ENCODE measurements around the gene DNAJC17.

The DNAJC17 gene

DNA sequence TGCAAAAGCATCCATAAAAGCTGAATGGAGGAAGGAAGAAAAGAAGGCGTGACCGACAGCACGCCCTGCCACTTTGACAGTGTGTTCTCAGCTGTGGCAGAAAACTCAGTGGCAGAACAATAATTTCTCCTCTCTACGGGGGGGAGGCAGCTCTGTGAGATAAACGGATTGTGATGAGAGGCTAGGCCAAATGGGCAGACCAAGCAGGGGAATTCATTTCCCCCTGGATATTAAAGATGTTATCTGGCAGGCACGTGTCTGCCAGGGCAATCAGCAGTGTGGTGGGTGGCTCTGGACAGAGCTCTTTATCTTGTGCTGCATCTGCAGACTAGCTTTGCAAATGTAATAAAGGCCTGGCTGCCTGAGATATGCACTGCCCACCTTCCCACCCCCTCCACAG is 50.3 kb downstream of the DNAJC17 start:
- Mint-ChIP-seq H3K27ac (no peak overlapping the region), H3K4me3 (peak overlapping the region; percentile 28), H3K27me3 (no peaks in the 10 kb centered on the region), H3K4me1 (peaks cover 3% of the 10 kb centered on the region), H3K36me3 (peaks cover 2% of the 10 kb centered on the region), H3K9me3 (no peaks in the 10 kb centered on the region)
- ATAC-seq (ENCODE audit: low read depth) (no peak), DNase-seq (ENCODE audit: low spot score in 2 of 2) (no peak)

DNA sequence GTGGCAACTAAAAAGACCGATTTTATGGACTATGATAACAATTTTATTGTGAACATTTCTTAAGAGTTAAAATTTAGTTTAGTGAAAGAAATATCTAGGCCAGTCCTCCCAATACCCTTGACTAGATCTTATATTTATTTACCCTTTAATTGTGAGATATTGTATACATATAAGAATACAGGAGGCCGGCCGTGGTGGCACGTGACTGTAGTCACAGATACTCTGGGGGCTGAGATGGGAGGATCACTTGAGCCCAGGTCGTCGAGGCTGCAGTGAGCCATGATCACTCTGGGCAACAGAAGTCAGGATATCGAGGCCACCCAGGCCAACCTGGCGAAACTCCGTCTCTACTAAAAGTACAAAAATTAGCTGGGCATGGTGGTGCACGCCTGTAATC is 51.5 kb downstream of the DNAJC17 start:
- Mint-ChIP-seq H3K27ac (peak overlapping the region; percentile 90), H3K27me3 (no peaks in the 10 kb centered on the region), H3K4me1 (peaks cover 3% of the 10 kb centered on the region), H3K4me3 (peak overlapping the region; percentile 93), H3K36me3 (peaks cover 9% of the 10 kb centered on the region), H3K9me3 (no peaks in the 10 kb centered on the region)
- DNase-seq (ENCODE audit: low spot score in 2 of 2) = no peak
- no peak for ATAC-seq (ENCODE audit: low read depth)

DNA sequence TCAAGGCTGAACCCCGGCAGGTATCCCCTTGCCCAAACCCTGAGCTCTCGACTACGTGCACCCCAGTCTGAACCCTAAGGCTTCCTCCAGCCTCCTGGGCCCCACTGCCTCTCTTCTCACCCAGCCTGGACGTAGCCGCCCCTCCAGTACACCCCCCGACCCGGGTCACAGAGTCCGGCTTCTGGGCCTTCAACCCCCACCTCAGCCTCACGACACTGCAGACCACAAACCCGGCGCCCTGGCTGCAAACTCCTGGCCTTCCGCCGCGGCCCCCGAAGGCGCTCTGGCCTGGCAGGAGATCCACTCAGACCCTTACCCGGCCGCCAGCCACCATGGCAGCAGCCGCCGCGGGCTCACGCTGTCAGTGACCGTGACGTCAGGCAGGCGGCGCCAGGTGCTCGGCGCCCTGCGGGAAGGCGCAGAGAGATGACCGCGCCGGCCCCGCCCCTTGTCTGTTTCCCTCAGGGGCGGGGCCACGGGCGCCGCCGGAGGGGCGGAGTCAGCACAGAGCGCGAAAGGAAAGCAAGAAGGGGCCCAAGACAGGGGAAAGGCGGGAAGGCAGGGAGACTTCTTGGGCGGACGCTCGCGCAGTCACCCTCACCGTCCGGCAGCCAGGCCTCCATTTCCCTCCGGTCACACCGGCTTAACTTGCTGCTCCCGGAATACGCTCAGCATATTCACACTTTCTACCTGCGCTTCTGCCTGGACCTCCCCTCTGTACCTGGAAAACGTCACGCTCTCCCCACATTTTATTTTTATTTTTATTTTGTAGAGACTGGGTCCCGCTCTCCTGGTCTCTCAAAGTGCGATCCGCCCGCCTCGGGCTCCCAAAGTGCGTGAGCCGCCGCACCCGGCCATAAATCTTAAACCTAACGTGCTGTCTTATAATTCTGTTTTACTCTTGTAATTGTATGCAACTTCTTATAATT is 52.1 kb downstream of the DNAJC17 start, which contains the start of gene RMDN3:
Gene RMDN3, minus strand, starts transcription at position 372 of the 929 bp plus-strand sequence. CDS start 471 bp downstream, outside the sequence.
- Mint-ChIP-seq H3K4me1 (peaks cover 3% of the 10 kb centered on the region), H3K27ac (peak within 1 kb of the TSS; percentile 90), H3K9me3 (no peaks in the 10 kb centered on the region), H3K4me3 (peak within 1 kb of the TSS; percentile 93), H3K36me3 (peaks cover 10% of the 10 kb centered on the region), H3K27me3 (no peaks in the 10 kb centered on the region)
- DNase-seq (ENCODE audit: low spot score in 2 of 2) (peak; percentile 89 to 90), ATAC-seq (ENCODE audit: low read depth) (peak; percentile 94)

DNA sequence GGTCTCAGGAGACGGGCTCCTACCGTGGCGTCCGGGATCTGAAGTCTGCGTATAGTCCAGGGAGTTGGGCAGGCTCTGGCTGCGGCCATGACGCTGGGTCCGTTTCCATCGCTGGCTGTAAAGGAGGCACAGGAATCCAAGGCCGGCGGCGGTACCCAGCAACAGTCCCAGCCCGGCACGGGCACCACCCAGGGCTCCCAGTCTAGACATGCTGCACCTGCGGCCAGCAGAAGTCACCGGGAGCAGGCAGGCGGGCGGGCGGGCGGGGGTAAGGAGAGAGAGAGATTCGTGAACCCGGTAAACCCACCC is 52.7 kb downstream of the DNAJC17 start:
- H3K36me3 Mint-ChIP-seq = peaks cover 13% of the 10 kb centered on the region
- peak overlapping the region; percentile 93 for H3K4me3 Mint-ChIP-seq
- H3K27me3 Mint-ChIP-seq = no peaks in the 10 kb centered on the region
- H3K9me3 Mint-ChIP-seq = no peaks in the 10 kb centered on the region
- H3K4me1 Mint-ChIP-seq = peaks cover 3% of the 10 kb centered on the region
- ATAC-seq (ENCODE audit: low read depth) (peak; percentile 1), DNase-seq (ENCODE audit: low spot score in 2 of 2) (peak in 1 of 2 donors; percentile 18)
- peak overlapping the region; percentile 90 for H3K27ac Mint-ChIP-seq

- Mint-ChIP-seq H3K4me1 (peaks cover 3% of the 10 kb centered on the region), H3K36me3 (peaks cover 14% of the 10 kb centered on the region), H3K27me3 (no peaks in the 10 kb centered on the region), H3K9me3 (no peaks in the 10 kb centered on the region), H3K27ac (no peak overlapping the region), H3K4me3 (no peak overlapping the region)
- DNase-seq (ENCODE audit: low spot score in 2 of 2) = no peak
- ATAC-seq (ENCODE audit: low read depth) = no peak
These were observed 55.5 kb downstream of the DNAJC17 start for GRCh38 chr15:40751745-40752144.

GRCh38 chr15:40750885-40751284 is 56.4 kb downstream of the DNAJC17 start:
- no peak overlapping the region for H3K4me3 Mint-ChIP-seq
- DNase-seq (ENCODE audit: low spot score in 2 of 2) (no peak), ATAC-seq (ENCODE audit: low read depth) (no peak)
- H3K36me3 Mint-ChIP-seq = peaks cover 14% of the 10 kb centered on the region
- H3K27ac Mint-ChIP-seq = no peak overlapping the region
- no peaks in the 10 kb centered on the region for H3K27me3 Mint-ChIP-seq
- H3K9me3 Mint-ChIP-seq = no peaks in the 10 kb centered on the region
- peaks cover 3% of the 10 kb centered on the region for H3K4me1 Mint-ChIP-seq

DNA sequence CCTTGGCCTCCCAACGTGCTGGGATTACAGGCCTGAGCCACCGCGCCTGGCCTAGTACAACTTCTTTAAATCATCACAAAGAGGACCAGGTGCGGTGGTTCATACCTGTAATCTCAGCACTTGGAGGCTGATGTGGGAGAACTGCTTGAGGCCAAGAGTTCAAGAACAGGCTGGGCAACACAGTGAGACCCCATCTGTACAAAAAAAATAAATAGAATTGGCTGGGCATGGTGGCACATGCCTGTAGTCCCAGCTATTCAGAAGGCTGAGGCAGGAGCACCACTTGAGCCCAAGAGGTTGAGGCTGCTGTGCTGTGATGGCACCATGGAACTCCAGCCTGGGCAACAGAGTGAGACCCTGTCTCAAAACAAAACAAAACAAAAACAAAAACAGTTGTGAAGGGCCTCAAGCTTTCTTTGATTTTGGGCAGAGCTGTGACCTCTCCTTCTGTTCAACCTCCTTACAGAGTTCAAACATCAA is 58.1 kb downstream of the DNAJC17 start:
- Mint-ChIP-seq H3K27me3 (no peaks in the 10 kb centered on the region), H3K4me3 (no peak overlapping the region), H3K4me1 (peaks cover 5% of the 10 kb centered on the region), H3K36me3 (peaks cover 20% of the 10 kb centered on the region), H3K9me3 (no peaks in the 10 kb centered on the region), H3K27ac (no peak overlapping the region)
- no peak for DNase-seq (ENCODE audit: low spot score in 2 of 2)
- no peak for ATAC-seq (ENCODE audit: low read depth)

GRCh38 chr15:40747685-40748631 is 59.3 kb downstream of the DNAJC17 start:
- Mint-ChIP-seq H3K27ac (no peak overlapping the region), H3K9me3 (no peaks in the 10 kb centered on the region), H3K4me1 (peaks cover 2% of the 10 kb centered on the region), H3K4me3 (no peak overlapping the region), H3K27me3 (no peaks in the 10 kb centered on the region), H3K36me3 (peaks cover 20% of the 10 kb centered on the region)
- DNase-seq (ENCODE audit: low spot score in 2 of 2) (no peak), ATAC-seq (ENCODE audit: low read depth) (no peak)

DNA sequence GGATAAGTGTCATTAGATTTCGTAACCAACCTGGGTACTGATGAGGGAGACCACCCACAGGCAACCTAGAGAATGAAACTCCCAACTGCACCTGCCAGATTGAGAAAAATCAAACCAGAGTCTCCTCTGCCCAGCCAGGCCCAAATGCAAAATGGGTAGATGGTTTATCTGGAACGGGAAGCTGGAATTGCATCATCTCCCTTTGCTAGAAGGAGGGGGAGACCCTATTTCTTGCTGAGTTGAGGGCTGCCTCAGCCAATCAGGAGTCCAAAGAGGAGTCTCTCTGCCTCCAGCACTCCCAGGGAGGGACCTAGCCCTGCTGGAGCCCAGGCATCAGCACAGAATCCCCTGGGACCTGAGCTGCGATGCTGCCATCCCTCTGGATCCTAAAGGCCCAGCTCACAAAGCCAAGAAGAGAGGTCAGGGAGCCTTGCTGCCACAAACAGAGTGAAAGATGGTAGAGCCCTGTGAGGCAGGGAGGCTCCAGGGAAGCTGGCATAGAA is 60.3 kb downstream of the DNAJC17 start:
- H3K36me3 Mint-ChIP-seq = peaks cover 22% of the 10 kb centered on the region
- H3K4me1 Mint-ChIP-seq = peaks cover 2% of the 10 kb centered on the region
- ATAC-seq (ENCODE audit: low read depth) (no peak), DNase-seq (ENCODE audit: low spot score in 2 of 2) (no peak)
- no peaks in the 10 kb centered on the region for H3K9me3 Mint-ChIP-seq
- no peak overlapping the region for H3K27ac Mint-ChIP-seq
- H3K27me3 Mint-ChIP-seq = no peaks in the 10 kb centered on the region
- H3K4me3 Mint-ChIP-seq = no peak overlapping the region

GRCh38 chr15:40744815-40745152 is 62.5 kb downstream of the DNAJC17 start:
- Mint-ChIP-seq H3K4me3 (no peak overlapping the region), H3K9me3 (no peaks in the 10 kb centered on the region), H3K27ac (no peak overlapping the region), H3K36me3 (peaks cover 14% of the 10 kb centered on the region), H3K4me1 (peaks cover 2% of the 10 kb centered on the region), H3K27me3 (no peaks in the 10 kb centered on the region)
- DNase-seq (ENCODE audit: low spot score in 2 of 2) = no peak
- no peak for ATAC-seq (ENCODE audit: low read depth)

GRCh38 chr15:40743921-40744814 is 63.1 kb downstream of the DNAJC17 start:
- DNase-seq (ENCODE audit: low spot score in 2 of 2) (no peak), ATAC-seq (ENCODE audit: low read depth) (no peak)
- Mint-ChIP-seq H3K27me3 (no peaks in the 10 kb centered on the region), H3K36me3 (peaks cover 10% of the 10 kb centered on the region), H3K9me3 (no peaks in the 10 kb centered on the region), H3K4me1 (peaks cover 2% of the 10 kb centered on the region), H3K4me3 (no peak overlapping the region), H3K27ac (no peak overlapping the region)

- no peak overlapping the region for H3K4me3 Mint-ChIP-seq
- no peak overlapping the region for H3K27ac Mint-ChIP-seq
- H3K9me3 Mint-ChIP-seq = no peaks in the 10 kb centered on the region
- peaks cover 2% of the 10 kb centered on the region for H3K4me1 Mint-ChIP-seq
- ATAC-seq (ENCODE audit: low read depth) = no peak
- peaks cover 10% of the 10 kb centered on the region for H3K36me3 Mint-ChIP-seq
- no peaks in the 10 kb centered on the region for H3K27me3 Mint-ChIP-seq
- DNase-seq (ENCODE audit: low spot score in 2 of 2) = no peak
These were observed 63.8 kb downstream of the DNAJC17 start for GRCh38 chr15:40743485-40743901.

DNA sequence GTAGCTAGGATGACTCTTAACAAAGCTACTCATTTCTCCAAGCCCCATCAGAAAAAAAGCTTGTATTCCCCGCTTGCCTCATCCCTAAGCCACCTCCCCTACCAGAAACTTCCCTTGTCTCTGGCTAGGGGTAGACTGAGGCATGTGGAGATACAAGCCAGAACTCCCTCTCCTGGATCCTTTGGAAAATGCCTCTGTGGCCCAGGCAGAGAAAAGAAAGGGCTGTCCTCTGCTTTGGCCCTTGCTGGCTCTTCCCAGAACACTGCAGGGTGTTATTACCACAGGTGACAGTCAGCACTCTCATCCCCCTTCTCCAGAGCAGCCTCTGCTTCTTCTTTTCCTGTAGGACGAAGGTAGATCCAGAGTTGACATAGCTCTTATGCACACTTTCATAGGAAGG is 67.4 kb downstream of the DNAJC17 start:
- no peak overlapping the region for H3K4me3 Mint-ChIP-seq
- ATAC-seq (ENCODE audit: low read depth) = no peak
- H3K9me3 Mint-ChIP-seq = no peaks in the 10 kb centered on the region
- H3K27me3 Mint-ChIP-seq = no peaks in the 10 kb centered on the region
- H3K27ac Mint-ChIP-seq = peak overlapping the region; percentile 62
- no peaks in the 10 kb centered on the region for H3K4me1 Mint-ChIP-seq
- peaks cover 10% of the 10 kb centered on the region for H3K36me3 Mint-ChIP-seq
- no peak for DNase-seq (ENCODE audit: low spot score in 2 of 2)

Measured in memory B cell (primary cell).